Skin epidermis (tissue), 12 donors: Measurements from ENCODE around the gene PCDH15.

ENCODE experiments used
- H3K27ac ChIP-seq, 21 experiments: fragments of 200-600 bp; sonication (generic) in 11 of 21; one replicate each; pipeline ENCODE4 v1.5.0; 2020; ENCODE audit warnings: mild to moderate bottlenecking in 3 of 21, inconsistent platforms in 2 of 21, moderate library complexity in 2 of 21
- H3K4me3 ChIP-seq, 7 experiments: fragments of 200-600 bp; sonication (generic) in 2 of 7; one replicate each; pipeline ENCODE4 v1.5.0; 2020; ENCODE audit warnings: inconsistent platforms in 2 of 7, mild to moderate bottlenecking in 2 of 7, moderate library complexity in 1 of 7

PCDH15 gene

DNA sequence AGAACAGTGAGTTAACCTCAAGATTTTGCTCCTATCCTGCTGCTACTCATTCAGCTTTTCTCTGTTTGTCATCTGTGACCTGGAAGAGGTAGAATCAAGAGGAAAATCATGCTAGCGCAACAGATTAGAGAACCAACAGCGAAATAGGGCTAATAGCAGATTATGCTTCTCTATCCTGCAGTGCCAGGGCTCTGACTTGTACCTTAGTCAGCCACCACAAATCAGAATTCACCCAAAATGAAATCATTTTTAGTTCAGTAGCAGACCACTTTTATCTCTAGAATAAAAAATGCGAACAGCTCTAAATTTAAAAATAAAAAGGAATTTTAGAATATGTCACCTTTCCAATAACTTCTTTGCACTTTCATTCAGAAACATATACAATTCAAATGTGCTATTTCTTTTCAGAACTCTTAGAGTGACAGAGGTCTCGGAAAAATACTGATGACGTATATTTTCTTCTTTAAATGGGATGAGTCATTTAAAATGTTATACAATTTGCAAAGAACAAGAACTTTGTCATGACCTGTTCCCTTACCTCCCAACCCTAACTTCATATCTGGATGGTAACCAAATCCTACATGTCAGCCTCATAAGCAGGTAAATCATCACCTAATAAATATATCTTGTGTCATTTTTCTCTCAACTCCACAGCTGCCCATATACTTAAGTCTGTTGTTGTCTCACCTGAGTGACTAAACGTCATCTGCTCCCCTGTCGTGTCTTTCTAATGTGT lies 896.4 kb downstream of the PCDH15 start:
- H3K4me3 ChIP-seq: no peak overlapping the region

DNA sequence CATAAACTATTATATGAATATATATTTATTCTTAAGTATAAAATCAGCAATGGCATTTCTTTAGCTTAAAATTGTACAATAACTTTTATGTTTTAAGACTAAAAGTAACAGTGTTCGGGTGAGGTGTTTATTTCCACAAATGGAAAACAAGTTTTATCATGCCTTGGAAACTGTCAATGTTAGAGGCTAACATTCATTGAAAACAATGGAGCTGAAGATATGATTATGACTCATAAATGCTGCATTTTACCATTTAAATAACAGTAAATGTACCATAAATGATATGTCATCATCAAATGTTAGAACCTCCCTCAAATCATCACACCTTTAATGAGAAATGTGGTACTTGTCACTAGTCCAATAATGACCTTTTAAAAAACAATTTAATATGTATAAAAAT lies 897.3 kb downstream of the PCDH15 start:
- H3K27ac ChIP-seq: no peak overlapping the region
- no peak overlapping the region for H3K4me3 ChIP-seq

More for the DNA sequence above, 896.4 kb downstream of the PCDH15 start:
- no peak overlapping the region for H3K27ac ChIP-seq

DNA sequence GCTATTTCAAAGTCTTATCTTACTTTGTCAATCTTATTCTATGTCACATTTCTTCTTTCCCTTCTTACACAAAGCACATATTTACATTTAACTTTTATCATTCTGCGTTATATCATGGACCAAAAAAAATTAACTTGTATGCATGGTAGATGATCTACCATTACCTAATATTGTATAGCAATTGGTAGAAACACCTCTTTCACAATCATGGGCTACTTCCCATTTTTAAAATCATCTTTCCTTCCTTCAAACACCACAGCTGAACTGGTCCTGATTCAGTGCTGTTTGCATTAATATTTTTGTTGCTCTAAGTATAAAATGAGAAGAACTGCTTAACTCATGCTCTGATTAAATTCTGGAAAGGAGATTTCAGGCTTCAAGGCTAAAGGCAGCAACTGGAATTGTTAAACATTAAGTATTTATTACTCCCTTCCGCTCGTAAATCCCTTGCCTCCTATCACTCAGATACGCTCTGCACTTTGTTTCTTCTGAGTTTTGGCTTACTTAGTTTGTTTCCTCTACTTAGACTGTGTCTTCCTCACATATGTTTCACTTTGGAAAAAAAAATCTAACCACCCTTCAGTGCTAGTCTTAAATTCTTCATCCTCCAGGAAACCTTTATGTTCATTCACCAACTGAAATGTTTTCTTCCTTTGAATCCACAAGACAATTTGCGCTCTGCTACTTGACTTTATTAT lies 901.4 kb downstream of the PCDH15 start:
- Histone ChIP-seq H3K27ac (no peak overlapping the region), H3K4me3 (no peak overlapping the region)

GRCh38 chr10:53898532-53898931 lies 902.5 kb downstream of the PCDH15 start:
- Histone ChIP-seq H3K4me3 (no peak overlapping the region), H3K27ac (no peak overlapping the region)

DNA sequence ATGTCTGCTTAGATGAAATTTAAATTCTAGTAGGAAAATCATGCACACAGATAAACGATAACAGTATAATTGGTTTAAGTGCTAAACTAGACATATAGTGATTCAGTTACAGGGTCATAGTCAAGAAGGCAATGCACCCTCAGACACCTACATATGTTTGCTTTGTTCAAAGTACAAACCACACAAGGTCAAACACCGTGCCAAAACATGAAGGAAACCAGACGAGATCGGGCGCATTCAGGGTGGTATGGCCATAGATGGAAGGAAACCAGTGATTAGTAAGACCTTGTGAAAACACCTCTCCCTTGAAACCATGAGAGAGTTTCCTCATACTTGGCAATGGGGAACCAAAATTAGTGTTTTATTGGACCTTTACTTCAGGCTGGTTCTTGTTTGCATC lies 906.9 kb downstream of the PCDH15 start:
- H3K4me3 ChIP-seq: no peak overlapping the region
- no peak overlapping the region for H3K27ac ChIP-seq

DNA sequence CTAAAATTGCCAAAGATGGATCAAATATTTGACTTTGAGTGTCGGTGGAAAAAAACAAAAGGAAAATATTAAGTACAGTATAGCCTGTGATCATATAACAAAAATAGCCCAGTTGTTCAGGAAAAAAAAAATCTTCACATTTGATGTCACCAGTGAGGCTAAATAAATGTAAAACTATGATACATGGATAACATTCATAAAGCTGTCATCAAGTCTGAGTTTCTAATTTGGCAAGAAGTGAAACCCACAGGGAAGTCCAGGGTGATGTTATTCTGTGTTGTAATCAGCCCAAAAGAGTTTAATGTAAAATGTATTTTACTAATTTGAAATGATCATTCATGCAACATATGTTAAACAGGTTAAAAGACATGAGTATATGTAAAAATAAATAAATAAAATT lies 908.0 kb downstream of the PCDH15 start:
- Histone ChIP-seq H3K4me3 (no peak overlapping the region), H3K27ac (no peak overlapping the region)

DNA sequence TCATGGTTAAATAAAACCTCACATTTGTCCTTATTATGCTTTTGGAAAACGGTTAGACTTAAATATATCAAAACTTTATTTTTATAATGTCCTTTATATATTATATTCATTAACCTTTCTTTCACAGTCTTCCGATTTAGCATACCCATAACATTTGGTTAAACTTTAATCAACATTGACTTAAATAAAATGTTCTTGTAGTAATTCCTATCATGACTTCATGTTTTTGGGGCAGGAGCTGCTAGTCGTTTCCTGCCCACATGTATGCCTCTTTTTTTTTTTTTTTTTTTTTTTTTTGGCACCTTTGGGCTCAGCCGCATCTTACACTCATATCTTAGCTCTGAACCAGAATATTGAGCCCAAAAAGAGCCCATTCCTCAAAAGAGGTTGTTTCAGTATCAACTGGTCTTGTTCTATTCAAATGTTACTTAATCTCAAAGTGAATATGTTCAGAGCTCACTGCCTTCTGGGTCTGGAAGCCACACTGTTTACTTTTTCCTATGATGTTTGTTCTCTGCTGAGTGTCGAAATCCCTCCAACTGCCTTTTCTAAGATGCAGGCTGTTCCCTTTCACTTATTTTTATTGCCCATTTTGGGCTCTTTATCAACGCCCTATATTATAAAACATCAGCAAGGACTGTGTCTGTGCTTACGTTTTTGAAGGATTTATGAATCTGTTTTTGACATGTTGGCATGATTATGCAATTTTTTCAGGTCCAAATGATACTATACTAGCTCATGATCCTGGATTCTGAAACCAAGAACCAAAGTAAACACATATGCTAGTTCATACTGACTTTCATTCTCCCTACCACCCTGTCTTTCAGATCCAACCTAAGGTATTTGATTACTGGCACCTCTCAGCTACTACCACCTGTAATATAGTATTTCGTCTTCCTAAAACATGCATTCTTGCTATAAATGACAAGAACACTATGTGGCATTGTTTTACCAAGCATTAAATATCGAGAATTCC lies 914.4 kb downstream of the PCDH15 start:
- no peak overlapping the region for H3K27ac ChIP-seq

GRCh38 chr10:53864846-53865245 lies 936.2 kb downstream of the PCDH15 start:
- Histone ChIP-seq H3K4me3 (no peak overlapping the region), H3K27ac (no peak overlapping the region)

More for the DNA sequence above, 914.4 kb downstream of the PCDH15 start:
- no peak overlapping the region for H3K4me3 ChIP-seq

DNA sequence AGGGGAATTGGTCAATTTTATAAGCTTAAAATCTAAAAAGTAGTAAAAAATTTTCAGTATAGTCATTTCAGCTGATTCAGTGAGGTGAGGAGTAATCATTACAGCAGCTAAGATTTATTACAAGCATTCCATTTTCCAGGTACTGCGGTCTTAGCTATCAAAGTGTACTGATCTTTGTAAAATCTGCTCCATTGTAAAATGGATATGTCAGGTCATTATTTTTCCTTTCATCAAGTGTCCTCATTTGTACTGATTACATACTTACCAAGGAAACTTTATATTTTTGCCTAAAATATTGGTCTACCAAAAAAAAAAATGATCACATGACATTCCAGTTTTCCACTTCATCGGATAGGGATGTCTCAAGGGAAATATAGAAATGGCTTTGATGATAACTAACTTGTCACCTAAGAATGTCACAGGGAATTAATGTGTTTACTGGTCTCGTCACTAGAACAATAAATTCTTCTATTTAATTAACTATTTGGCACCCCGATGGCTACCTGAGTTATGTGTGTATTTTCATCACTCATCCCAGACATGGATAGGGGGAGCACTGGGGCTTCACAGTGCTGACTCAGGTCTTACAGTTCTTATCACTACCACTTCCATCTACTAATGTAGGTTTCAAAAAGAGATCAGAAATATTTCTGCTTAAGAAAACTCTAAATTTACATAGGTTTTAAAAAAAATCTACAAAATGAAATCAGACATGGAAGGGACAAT lies 948.4 kb downstream of the PCDH15 start:
- Histone ChIP-seq H3K27ac (no peak overlapping the region), H3K4me3 (no peak overlapping the region)

DNA sequence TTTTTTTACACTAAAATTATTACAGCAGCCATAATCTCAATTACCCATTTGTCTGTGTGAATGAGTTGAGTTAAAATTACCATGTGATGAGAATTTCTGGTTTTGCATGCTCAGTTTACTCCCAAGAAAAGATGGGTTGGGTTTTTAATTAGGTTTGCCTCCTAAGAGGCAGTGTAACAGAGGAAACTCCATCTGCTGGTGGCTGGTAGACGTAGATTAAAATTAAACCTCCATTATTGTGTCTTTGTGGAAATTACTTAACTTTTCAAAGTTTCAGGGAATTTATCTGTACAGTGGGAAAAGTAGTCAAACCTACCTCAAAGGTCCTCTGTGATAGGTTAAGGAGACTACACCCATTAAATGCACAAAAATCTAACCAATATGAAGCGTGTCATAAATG lies 954.2 kb downstream of the PCDH15 start:
- Histone ChIP-seq H3K27ac (no peak overlapping the region), H3K4me3 (no peak overlapping the region)

DNA sequence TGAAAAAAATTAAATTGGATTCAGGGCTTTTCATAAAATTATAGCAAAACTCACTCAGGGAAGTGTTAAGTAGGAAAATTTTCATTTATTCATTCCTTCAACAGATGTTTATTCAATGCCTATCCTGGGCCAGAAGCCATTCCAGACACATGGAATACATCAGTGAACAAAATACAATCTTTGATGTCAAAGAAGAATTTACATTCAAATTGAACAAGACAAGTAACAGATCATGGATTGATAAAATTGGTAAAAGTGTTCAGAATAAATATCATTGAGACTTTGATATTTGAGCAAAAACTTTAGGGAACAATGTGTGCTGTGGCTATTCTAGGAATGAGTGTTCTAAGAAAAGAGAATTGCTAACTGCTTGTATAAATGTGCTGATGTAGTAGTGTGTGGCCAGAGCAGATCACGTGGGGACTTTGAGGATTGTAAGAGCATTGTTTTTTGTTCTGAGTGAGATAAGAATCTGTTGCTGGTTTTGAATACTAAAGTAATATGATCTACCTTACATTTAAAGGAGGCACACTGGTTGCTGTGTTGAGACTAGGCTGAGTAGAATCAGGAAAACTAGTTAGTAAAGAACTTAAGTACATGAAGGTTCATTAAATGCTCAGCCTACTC lies 957.2 kb downstream of the PCDH15 start:
- no peak overlapping the region for H3K27ac ChIP-seq

DNA sequence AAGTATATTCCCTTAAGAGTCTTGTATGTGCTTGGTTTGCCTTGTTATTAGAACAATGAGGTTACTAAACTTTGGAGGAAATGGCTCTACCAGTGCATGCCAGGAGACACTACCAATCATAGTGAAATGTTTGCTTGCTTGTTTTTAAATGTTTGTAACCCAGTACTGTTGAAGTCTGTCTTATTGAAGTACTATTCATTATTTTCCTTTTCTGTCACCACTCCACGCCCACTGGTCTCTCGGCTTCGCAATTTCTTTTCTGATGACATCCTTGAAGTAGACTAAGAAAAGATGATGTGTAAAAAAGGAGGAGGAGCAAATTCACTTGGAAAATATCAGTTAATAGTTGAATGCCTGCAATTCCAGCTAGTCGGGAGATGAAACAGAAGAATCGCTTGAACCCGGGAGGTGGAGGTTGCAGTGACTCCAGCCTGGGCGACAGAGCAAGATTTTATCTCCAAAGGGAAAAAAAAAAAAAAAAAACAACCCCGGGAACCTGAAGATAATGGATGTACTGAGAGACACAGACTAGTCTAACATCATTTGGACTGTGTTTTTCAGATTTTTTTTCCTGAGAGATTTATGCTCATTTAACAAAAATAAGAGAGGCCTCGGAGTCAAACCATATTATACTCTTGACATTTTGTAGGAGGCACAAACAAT lies 959.4 kb downstream of the PCDH15 start:
- no peak overlapping the region for H3K27ac ChIP-seq
- H3K4me3 ChIP-seq: no peak overlapping the region

More for the DNA sequence above, 957.2 kb downstream of the PCDH15 start:
- H3K4me3 ChIP-seq: no peak overlapping the region

- Histone ChIP-seq H3K27ac (no peak overlapping the region), H3K4me3 (no peak overlapping the region)
Observed at GRCh38 chr10:53840653-53841052, 960.4 kb downstream of the PCDH15 start.

GRCh38 chr10:53839440-53840039 lies 961.5 kb downstream of the PCDH15 start:
- Histone ChIP-seq H3K4me3 (no peak overlapping the region), H3K27ac (no peak overlapping the region)

DNA sequence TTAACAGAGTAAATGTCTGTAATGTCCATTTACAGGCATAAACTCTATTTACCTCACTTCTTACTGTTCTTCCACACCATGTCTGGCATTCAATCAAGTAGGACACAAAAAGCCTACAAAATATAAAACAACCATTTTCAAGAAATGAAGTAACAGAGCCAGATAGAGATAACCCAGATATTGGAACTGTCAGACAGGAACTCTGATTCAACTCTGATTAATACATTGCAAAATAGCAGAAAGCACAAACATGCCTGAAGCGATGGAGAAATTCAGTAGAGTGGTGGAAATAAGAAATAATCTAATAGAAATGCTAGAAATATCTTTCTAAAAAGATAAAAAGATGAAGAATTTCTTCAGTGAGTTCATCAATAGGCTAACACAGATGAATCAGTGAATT lies 964.4 kb downstream of the PCDH15 start:
- H3K4me3 ChIP-seq: no peak overlapping the region
- no peak overlapping the region for H3K27ac ChIP-seq

- Histone ChIP-seq H3K4me3 (no peak overlapping the region), H3K27ac (no peak overlapping the region)
Observed at GRCh38 chr10:53833908-53834307, 967.1 kb downstream of the PCDH15 start.

DNA sequence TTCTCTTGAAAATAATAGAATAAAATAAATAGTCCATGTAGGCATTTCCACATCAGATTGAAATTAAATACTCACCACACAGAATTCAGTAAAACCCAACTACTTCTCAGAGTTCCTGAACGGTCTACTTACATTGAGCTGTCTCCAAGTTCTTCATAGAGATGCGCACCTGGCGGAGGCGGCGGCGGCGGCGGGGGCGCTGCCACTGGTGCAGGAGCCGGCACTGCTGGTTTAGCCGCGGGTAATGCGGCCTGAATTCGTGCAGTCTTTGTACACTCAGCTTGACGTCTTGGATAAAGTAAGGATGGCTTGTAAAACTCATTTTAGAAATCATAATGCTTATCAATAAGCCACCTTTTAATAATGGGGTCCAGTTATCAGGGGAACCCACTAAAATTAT lies 973.8 kb downstream of the PCDH15 start:
- Histone ChIP-seq H3K27ac (no peak overlapping the region), H3K4me3 (no peak overlapping the region)

GRCh38 chr10:53808677-53809372 lies 992.2 kb downstream of the PCDH15 start:
- H3K4me3 ChIP-seq: no peak overlapping the region
- no peak overlapping the region for H3K27ac ChIP-seq
